Fibroblast of mammary gland (primary cell): ENCODE results near the gene NAA38.

Source experiments
- DNase-seq: peaks from one replicate; pipeline ENCODE4 v3.0.0-alpha.2; 2010; ENCODE audit warnings: low read depth
- H3K4me3 ChIP-seq: 2 replicates; pipeline ENCODE4 v1.5.1; 2011; ENCODE audit warnings: low read depth, mild to moderate bottlenecking, low read length, moderate library complexity; ENCODE audit not compliant: control insufficient read depth
- CTCF ChIP-seq: conservative IDR thresholded peaks from 2 replicates; pipeline ENCODE4 v1.5.1; 2011; ENCODE audit warnings: low read depth, low read length, inconsistent platforms; ENCODE audit not compliant: control insufficient read depth, insufficient read depth

NAA38 gene

DNA sequence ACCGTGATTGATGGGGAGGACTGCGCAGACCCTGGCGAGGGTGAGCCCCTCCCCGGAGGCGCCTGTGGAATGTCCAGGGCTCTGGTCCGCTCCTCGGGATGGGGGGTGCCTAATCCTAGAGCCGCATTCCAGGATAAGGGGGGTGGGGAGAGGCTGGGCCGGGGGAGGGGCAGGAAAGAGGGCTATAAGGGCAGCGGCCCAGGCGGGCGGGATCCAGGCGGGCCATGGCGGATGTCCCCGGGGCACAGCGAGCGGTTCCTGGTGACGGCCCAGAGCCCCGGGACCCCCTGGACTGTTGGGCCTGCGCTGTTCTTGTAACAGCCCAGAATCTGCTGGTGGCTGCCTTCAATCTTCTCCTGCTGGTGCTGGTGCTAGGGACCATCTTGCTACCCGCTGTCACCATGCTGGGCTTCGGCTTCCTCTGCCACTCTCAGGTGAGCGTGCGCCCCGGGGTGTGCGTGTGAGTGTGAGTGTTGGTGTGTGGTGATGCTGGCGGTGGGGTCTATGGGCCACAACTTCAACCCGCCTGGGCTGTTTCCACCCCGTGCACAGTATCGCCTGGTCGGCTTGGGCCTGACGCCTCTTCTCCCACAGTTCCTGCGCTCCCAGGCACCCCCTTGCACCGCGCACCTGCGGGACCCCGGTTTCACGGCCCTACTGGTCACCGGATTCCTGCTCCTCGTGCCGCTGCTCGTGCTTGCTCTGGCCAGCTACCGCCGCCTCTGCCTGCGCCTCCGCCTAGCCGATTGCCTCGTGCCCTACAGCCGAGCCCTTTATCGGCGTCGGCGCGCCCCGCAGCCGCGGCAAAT, 2.3 kb downstream of the NAA38 start, which contains the start of gene TMEM88:
Gene TMEM88 (plus strand): TSS at position 216 of the 809 bp plus-strand sequence. CDS start 9 bp downstream, at position 225.
- H3K4me3 ChIP-seq: peak within 1 kb of the TSS; percentile 88
- TF ChIP-seq CTCF: no peak
- no peak for DNase-seq

DNA sequence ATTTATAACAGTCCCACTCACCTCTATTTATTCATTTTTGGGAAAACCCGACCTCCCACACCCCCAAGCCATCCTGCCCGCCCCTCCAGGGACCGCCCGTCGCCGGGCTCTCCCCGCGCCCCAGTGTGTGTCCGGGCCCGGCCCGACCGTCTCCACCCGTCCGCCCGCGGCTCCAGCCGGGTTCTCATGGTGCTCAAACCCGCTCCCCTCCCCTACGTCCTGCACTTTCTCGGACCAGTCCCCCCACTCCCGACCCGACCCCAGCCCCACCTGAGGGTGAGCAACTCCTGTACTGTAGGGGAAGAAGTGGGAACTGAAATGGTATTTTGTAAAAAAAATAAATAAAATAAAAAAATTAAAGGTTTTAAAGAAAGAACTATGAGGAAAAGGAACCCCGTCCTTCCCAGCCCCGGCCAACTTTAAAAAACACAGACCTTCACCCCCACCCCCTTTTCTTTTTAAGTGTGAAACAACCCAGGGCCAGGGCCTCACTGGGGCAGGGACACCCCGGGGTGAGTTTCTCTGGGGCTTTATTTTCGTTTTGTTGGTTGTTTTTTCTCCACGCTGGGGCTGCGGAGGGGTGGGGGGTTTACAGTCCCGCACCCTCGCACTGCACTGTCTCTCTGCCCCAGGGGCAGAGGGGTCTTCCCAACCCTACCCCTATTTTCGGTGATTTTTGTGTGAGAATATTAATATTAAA, 3.1 kb downstream of the NAA38 start:
- no peak for TF ChIP-seq CTCF

GRCh38 chr17:7853691-7854038, 3.7 kb downstream of the NAA38 start:
- H3K4me3 ChIP-seq: no peak overlapping the region
- TF ChIP-seq CTCF: no peak
- DNase-seq: no peak

More for the DNA sequence above, 3.1 kb downstream of the NAA38 start:
- no peak for DNase-seq
- no peak overlapping the region for H3K4me3 ChIP-seq

DNA sequence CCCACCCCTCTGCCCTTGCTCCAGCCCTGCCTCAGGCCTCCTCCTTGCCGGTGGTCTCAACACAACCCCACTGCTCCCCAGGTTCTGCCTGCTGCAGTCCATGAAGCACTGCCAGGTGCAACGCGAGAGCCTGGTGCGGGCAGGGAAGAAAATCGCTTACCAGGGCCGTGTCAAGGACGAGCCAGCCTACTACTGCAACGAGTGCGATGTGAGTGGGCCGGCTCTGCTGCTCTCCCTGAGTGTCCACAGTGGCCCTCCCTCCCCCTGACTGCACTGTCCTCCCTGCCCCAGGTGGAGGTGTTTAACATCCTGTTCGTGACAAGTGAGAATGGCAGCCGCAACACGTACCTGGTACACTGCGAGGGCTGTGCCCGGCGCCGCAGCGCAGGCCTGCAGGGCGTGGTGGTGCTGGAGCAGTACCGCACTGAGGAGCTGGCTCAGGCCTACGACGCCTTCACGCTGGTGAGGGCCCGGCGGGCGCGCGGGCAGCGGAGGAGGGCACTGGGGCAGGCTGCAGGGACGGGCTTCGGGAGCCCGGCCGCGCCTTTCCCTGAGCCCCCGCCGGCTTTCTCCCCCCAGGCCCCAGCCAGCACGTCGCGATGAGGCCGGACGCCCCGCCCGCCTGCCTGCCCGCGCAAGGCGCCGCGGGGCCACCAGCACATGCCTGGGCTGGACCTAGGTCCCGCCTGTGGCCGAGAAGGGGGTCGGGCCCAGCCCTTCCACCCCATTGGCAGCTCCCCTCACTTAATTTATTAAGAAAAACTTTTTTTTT, 4.3 kb downstream of the NAA38 start:
- TF ChIP-seq CTCF: no peak
- no peak overlapping the region for H3K4me3 ChIP-seq
- no peak for DNase-seq

GRCh38 chr17:7852262-7852670, 5.1 kb downstream of the NAA38 start:
- H3K4me3 ChIP-seq: no peak overlapping the region
- no peak for TF ChIP-seq CTCF
- DNase-seq: no peak

DNA sequence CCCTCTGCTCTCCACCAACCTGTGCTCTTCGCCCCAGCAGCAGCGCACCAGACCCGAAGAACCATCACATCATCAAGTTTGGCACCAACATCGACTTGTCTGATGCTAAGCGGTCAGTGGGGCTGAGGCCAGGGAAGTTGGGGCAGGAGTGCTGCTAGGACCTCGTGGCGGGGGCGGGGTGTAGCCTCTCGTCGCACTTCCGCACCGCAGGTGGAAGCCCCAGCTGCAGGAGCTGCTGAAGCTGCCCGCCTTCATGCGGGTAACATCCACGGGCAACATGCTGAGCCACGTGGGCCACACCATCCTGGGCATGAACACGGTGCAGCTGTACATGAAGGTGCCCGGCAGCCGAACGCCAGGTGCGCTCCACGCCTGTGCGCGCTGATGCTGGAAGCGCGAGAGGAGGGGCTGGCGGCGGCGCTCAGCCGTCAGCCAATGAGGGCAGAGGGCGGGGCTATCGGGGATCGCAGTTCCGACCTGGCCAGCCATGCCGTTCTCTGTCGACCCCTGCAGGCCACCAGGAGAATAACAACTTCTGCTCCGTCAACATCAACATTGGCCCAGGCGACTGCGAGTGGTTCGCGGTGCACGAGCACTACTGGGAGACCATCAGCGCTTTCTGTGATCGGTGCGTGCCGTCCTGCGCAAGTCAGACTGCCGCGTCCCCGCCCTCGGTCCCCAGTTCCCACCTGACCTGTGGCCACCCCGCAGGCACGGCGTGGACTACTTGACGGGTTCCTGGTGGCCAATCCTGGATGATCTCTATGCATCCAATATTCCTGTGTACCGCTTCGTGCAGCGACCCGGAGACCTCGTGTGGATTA, 5.7 kb downstream of the NAA38 start:
- peak; percentile 85 for DNase-seq
- no peak overlapping the region for H3K4me3 ChIP-seq
- peak; percentile 89 for TF ChIP-seq CTCF
